Vagina (tissue), 2 donors: ENCODE data around the gene VDR.

Experiments
- CTCF ChIP-seq, 3 experiments: fragments of 450-650 bp in 2 of 3; fragments of 200-600 bp in 1 of 3; sonication (generic) in 1 of 3; IDR thresholded peaks; one replicate each; pipeline ENCODE4 v1.5.1; 2017 to 2019; ENCODE audit warnings: antibody characterized with exemption in 3 of 3, mild to moderate bottlenecking in 2 of 3, moderate library complexity in 2 of 3
- POLR2A ChIP-seq, 2 donors: fragments of 450-650 bp; IDR thresholded peaks; one replicate each; pipeline ENCODE4 v1.6.1; 2017; ENCODE audit warnings: antibody characterized with exemption in 2 of 2, mild to moderate bottlenecking in 2 of 2, moderate library complexity in 2 of 2

- TF ChIP-seq POLR2A (IDR thresholded peaks at IDR 0.05) = no peak
- no peak for TF ChIP-seq CTCF (IDR thresholded peaks at IDR 0.05)
Measured at GRCh38 chr12:47851303-47851952, 53.4 kb downstream of the VDR start.
